Cerebellar nuclear complex (tissue), 1 donor: Measurements from ENCODE around the gene DSTYK.
"Not testable (repeated sequence)": the region's sequence is repeated elsewhere in the genome, so short reads cannot be mapped to it uniquely, and the experiment has no call there.

Experiments used
- DNase-seq, 2 experiments: peaks; one replicate each; lab custom pipeline; 2025; lab: John Stamatoyannopoulos, UW

DSTYK gene

GRCh38 chr1:205171369-205171768 lies 40.1 kb downstream of the DSTYK start:
- no peak for DNase-seq

- no peak for DNase-seq
Measured at GRCh38 chr1:205170532-205171269, 40.8 kb downstream of the DSTYK start.

GRCh38 chr1:205169248-205169647 lies 42.3 kb downstream of the DSTYK start:
- DNase-seq = no peak

GRCh38 chr1:205168291-205168690 lies 43.2 kb downstream of the DSTYK start:
- DNase-seq = no peak

GRCh38 chr1:205162301-205162700 lies 49.2 kb downstream of the DSTYK start:
- no peak for DNase-seq

GRCh38 chr1:205161076-205161475 lies 50.4 kb downstream of the DSTYK start:
- DNase-seq = no peak

- DNase-seq = no peak
Measured at GRCh38 chr1:205158048-205158616, 53.4 kb downstream of the DSTYK start.

- not testable (repeated sequence) for DNase-seq
Measured at GRCh38 chr1:205155665-205156377, 55.7 kb downstream of the DSTYK start.

GRCh38 chr1:205152505-205152904 lies 59.0 kb downstream of the DSTYK start:
- no peak for DNase-seq

- no peak for DNase-seq
Measured at GRCh38 chr1:205150651-205151428, 60.7 kb downstream of the DSTYK start.

- DNase-seq = no peak
Measured at GRCh38 chr1:205147191-205147835, 64.2 kb downstream of the DSTYK start.

- DNase-seq = no peak
Measured at GRCh38 chr1:205144751-205145150, 66.8 kb downstream of the DSTYK start.

- DNase-seq = no peak
Measured at GRCh38 chr1:205144046-205144720, 67.3 kb downstream of the DSTYK start.

GRCh38 chr1:205142102-205142469 lies 69.4 kb downstream of the DSTYK start:
- DNase-seq = no peak

GRCh38 chr1:205141236-205142101 lies 70.0 kb downstream of the DSTYK start:
- DNase-seq = peak; percentile 33 to 41

- no peak for DNase-seq
Measured at GRCh38 chr1:205140113-205140512, 71.4 kb downstream of the DSTYK start.

GRCh38 chr1:205137901-205138300 lies 73.6 kb downstream of the DSTYK start:
- DNase-seq = no peak

- no peak for DNase-seq
Measured at GRCh38 chr1:205133287-205133686, 78.2 kb downstream of the DSTYK start.

GRCh38 chr1:205129447-205130029 lies 82.0 kb downstream of the DSTYK start:
- no peak for DNase-seq

GRCh38 chr1:205128050-205128449 lies 83.5 kb downstream of the DSTYK start:
- no peak for DNase-seq
